GM12891 (cell line): ENCODE results near the gene TNS3.

ENCODE experiments used
- POLR2A ChIP-seq: IDR thresholded peaks from 2 replicates; pipeline ENCODE4 v1.6.1; 2011; ENCODE audit warnings: low read depth, low read length, control low read depth
- POLR2AphosphoS5 ChIP-seq: IDR thresholded peaks from 2 replicates; pipeline ENCODE4 v1.6.1; 2011; ENCODE audit warnings: low read depth, low read length, control low read depth
- POU2F2 ChIP-seq: IDR thresholded peaks from 2 replicates; pipeline ENCODE4 v1.6.1; 2011; ENCODE audit warnings: low read depth, mild to moderate bottlenecking, control low read depth, low read length, moderate library complexity
- SPI1 ChIP-seq: IDR thresholded peaks from 2 replicates; pipeline ENCODE4 v1.6.1; 2011; ENCODE audit warnings: low read depth, low read length, control low read depth
- TAF1 ChIP-seq: IDR thresholded peaks from 2 replicates; pipeline ENCODE4 v1.6.1; 2011; ENCODE audit warnings: low read depth, low read length, control low read depth

DNA sequence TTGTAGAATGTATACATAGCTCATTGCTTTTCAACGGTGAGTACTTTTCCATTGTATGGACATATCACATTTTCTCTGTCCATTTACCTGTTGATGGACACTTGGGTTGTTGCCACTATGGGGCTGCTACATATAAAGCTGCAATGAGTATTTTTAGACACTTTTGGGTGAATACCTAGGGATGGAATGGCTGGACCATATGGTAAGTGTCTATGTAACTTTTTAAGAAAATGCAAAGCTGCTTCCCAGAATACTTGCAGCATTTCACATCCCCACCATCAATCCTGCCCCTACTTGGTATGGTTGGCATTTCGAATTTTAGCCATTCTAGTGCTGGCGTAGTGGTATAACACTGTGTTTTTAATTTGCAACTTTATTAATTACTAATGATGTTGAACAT, 274.6 kb downstream of the TNS3 start:
- TF ChIP-seq POLR2A (no peak), POLR2AphosphoS5 (no peak), TAF1 (no peak), SPI1 (no peak), POU2F2 (no peak)
